CD8-positive, alpha-beta memory T cell (primary cell): ENCODE measurements around the gene ARHGAP26. TPM values are rescaled to one million over a fixed set of nuclear protein-coding genes. Genes with fewer than 3 reads are reported as not detected.
A peak's percentile ranks its signal among the peaks of the same experiment; 100 is the strongest.

Source experiments
- CTCF ChIA-PET: fragments of 350-600 bp; sonication (Branson Sonifier 250); formaldehyde crosslinking; loops from one replicate; lab custom pipeline; 2021; ENCODE audit warnings: antibody characterized with exemption; lab: Charles Lee
- POLR2A ChIA-PET: fragments of 350-600 bp; sonication (Branson Sonifier 250); formaldehyde crosslinking; loops from one replicate; lab custom pipeline; 2021; ENCODE audit warnings: antibody characterized with exemption; lab: Charles Lee
- DNase-seq, 5 donors: peaks; one replicate each; pipeline versions ENCODE4 v3.0.0 to v3.0.0-alpha.2; 2020 to 2022; ENCODE audit warnings: mixed read lengths in 1 of 5
- H3K27ac ChIP-seq: one replicate; pipeline ENCODE4 v1.7.0; 2013; ENCODE audit warnings: low read depth, mild to moderate bottlenecking, low read length, moderate library complexity
- H3K27me3 ChIP-seq: 2 replicates; pipeline ENCODE4 v1.7.0; 2013; ENCODE audit warnings: low read length, mild to moderate bottlenecking; ENCODE audit not compliant: insufficient read depth, poor library complexity, severe bottlenecking
- H3K36me3 ChIP-seq: 2 replicates; pipeline ENCODE4 v1.7.0; 2013; ENCODE audit warnings: mild to moderate bottlenecking, low read length, moderate library complexity; ENCODE audit not compliant: insufficient read depth
- H3K4me1 ChIP-seq: 2 replicates; pipeline ENCODE4 v1.7.0; 2013; ENCODE audit warnings: mild to moderate bottlenecking, low read length, moderate library complexity; ENCODE audit not compliant: insufficient read depth
- H3K4me3 ChIP-seq: 2 replicates; pipeline ENCODE4 v1.7.0; 2013; ENCODE audit warnings: mild to moderate bottlenecking, low read length
- H3K9me3 ChIP-seq: 2 replicates; pipeline ENCODE4 v1.7.0; 2013; ENCODE audit warnings: mild to moderate bottlenecking, low read length
- H3K27ac Mint-ChIP-seq, 8 donors: one replicate each; pipeline ENCODE4 v1.8.0; 2020 to 2021; ENCODE audit warnings: mixed read lengths in 8 of 8, mild to moderate bottlenecking in 6 of 8, inconsistent platforms in 3 of 8, moderate library complexity in 3 of 8
- H3K27me3 Mint-ChIP-seq, 2 donors: one replicate each; pipeline ENCODE4 v1.8.0; 2020 to 2021; ENCODE audit warnings: mixed read lengths in 2 of 2, mild to moderate bottlenecking in 1 of 2, moderate library complexity in 1 of 2
- H3K36me3 Mint-ChIP-seq, 3 donors: one replicate each; pipeline ENCODE4 v1.8.0; 2020 to 2021; ENCODE audit warnings: mixed read lengths in 3 of 3, inconsistent platforms in 1 of 3, mild to moderate bottlenecking in 1 of 3
- H3K4me1 Mint-ChIP-seq, 3 donors: one replicate each; pipeline ENCODE4 v1.8.0; 2020 to 2021; ENCODE audit warnings: mixed read lengths in 3 of 3, inconsistent platforms in 1 of 3, mild to moderate bottlenecking in 1 of 3
- H3K4me3 Mint-ChIP-seq, 7 donors: one replicate each; pipeline ENCODE4 v1.8.0; 2020 to 2021; ENCODE audit warnings: mixed read lengths in 7 of 7, mild to moderate bottlenecking in 6 of 7, moderate library complexity in 4 of 7, inconsistent platforms in 2 of 7
- H3K9me3 Mint-ChIP-seq, 5 donors: one replicate each; pipeline ENCODE4 v1.8.0; 2020 to 2022; ENCODE audit warnings: mixed read lengths in 5 of 5, mild to moderate bottlenecking in 3 of 5, moderate library complexity in 2 of 5, inconsistent platforms in 1 of 5
- polyA plus RNA-seq: library from polyadenylated mRNA; unstranded; fragments of 300-500 nt; fragmentation: Illumina TruSeq; gene quantifications from one replicate; pipeline ENCODE4 v1.2.3, GENCODE V29; 2021
- total RNA-seq, 2 experiments: library from RNA; stranded (reverse); gene quantifications; one replicate each; pipeline ENCODE4 v1.2.3, GENCODE V29; 2021

ARHGAP26 gene
- total and polyA plus RNA-seq, 3 experiments from 2014 or later, result 16.7 to 37.1 (median 19.7) TPM

DNA sequence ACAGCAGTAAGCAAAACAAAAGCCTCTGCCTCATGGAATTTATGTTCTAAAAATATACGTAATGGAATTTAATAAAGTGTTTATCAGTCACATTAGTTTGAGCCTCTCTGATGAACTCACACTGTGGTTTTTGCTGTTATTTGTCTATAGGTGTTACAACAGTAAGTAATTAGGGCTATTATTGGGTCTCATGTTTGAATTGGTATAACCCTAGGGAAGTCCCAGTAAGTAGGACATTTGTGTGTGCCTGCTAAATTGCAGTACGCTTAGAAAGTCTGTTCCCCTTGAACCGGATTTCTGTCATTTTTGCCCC is 435.7 kb downstream of the ARHGAP26 start:
- H3K9me3 ChIP-seq, result no peaks in the 10 kb centered on the region
- ChIA-PET POLR2A (interaction anchor here (0.5 kb wide), 1 partner anchor 100 kb away, joined by 4 read pairs; no protein-coding TSS in a partner anchor), CTCF (interaction anchor here (1.4 kb wide), 1 partner anchor 199 kb away, joined by 3 read pairs; no protein-coding TSS in a partner anchor)
- no peaks in the 10 kb centered on the region for H3K36me3 ChIP-seq
- H3K4me3 Mint-ChIP-seq, result peak overlapping the region in 5 of 7 donors; percentile 35 to 59 (median 44)
- H3K9me3 Mint-ChIP-seq, result peaks cover 0 to 2% (median 0%) of the 10 kb centered on the region in 5 donors
- no peak overlapping the region for H3K4me3 ChIP-seq
- H3K4me1 Mint-ChIP-seq, result peaks cover 24 to 30% (median 26%) of the 10 kb centered on the region in 3 donors
- no peak overlapping the region for H3K27ac ChIP-seq
- no peak for DNase-seq
- no peaks in the 10 kb centered on the region for H3K27me3 ChIP-seq
- peaks cover 15 to 30% (median 16%) of the 10 kb centered on the region in 3 donors for H3K36me3 Mint-ChIP-seq
- H3K27ac Mint-ChIP-seq, result peak overlapping the region in 7 of 8 donors; percentile 9 to 79 (median 53)
- peaks cover 0 to 3% of the 10 kb centered on the region in 2 donors for H3K27me3 Mint-ChIP-seq
- no peaks in the 10 kb centered on the region for H3K4me1 ChIP-seq

GRCh38 chr5:143206196-143207053 is 436.2 kb downstream of the ARHGAP26 start:
- POLR2A ChIA-PET, result interaction anchor here (0.5 kb wide), 1 partner anchor 100 kb away, joined by 4 read pairs; no protein-coding TSS in a partner anchor
- H3K27me3 Mint-ChIP-seq, result peaks cover 0 to 3% of the 10 kb centered on the region in 2 donors
- H3K36me3 Mint-ChIP-seq, result peaks cover 12 to 30% (median 15%) of the 10 kb centered on the region in 3 donors
- H3K27ac Mint-ChIP-seq, result peak overlapping the region; percentile 9 to 79 (median 50)
- Histone ChIP-seq H3K9me3 (no peaks in the 10 kb centered on the region), H3K4me3 (no peak overlapping the region), H3K27me3 (no peaks in the 10 kb centered on the region), H3K36me3 (no peaks in the 10 kb centered on the region), H3K4me1 (no peaks in the 10 kb centered on the region), H3K27ac (no peak overlapping the region)
- peaks cover 0 to 2% (median 0%) of the 10 kb centered on the region in 5 donors for H3K9me3 Mint-ChIP-seq
- CTCF ChIA-PET, result interaction anchor here (1.4 kb wide), 1 partner anchor 198 kb away, joined by 3 read pairs; no protein-coding TSS in a partner anchor
- peak overlapping the region in 6 of 7 donors; percentile 35 to 59 (median 46) for H3K4me3 Mint-ChIP-seq
- H3K4me1 Mint-ChIP-seq, result peaks cover 24 to 30% (median 26%) of the 10 kb centered on the region in 3 donors
- DNase-seq, result no peak

DNA sequence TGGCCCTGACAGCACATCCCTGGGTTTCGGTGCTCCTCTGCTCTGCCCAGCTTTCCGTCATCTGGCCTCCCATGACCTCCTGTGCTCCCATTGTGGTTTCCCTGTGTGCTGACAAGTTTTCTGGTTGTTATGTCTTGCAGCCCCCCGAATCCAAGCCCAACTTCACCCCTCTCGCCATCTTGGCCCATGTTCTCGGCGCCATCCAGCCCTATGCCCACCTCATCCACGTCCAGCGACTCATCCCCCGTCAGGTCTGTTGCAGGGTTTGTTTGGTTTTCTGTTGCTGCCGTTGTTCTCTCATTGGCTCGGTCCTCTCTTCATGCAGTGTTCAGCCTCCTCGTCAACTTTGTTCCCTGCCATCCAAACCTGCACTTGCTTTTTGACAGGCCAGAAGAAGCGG is 436.9 kb downstream of the ARHGAP26 start:
- peak overlapping the region in 2 of 7 donors; percentile 28 to 59 for H3K4me3 Mint-ChIP-seq
- no peak for DNase-seq
- no peaks in the 10 kb centered on the region for H3K9me3 ChIP-seq
- no peaks in the 10 kb centered on the region for H3K4me1 ChIP-seq
- H3K27me3 ChIP-seq, result no peaks in the 10 kb centered on the region
- no peak overlapping the region for H3K4me3 ChIP-seq
- ChIA-PET CTCF (no interaction called here), POLR2A (no interaction called here)
- no peak overlapping the region for H3K27ac ChIP-seq
- peaks cover 0 to 3% of the 10 kb centered on the region in 2 donors for H3K27me3 Mint-ChIP-seq
- peaks cover 6 to 30% (median 14%) of the 10 kb centered on the region in 3 donors for H3K36me3 Mint-ChIP-seq
- peaks cover 24 to 30% (median 26%) of the 10 kb centered on the region in 3 donors for H3K4me1 Mint-ChIP-seq
- H3K27ac Mint-ChIP-seq, result peak overlapping the region in 4 of 8 donors; percentile 19 to 79 (median 48)
- peaks cover 0 to 2% (median 0%) of the 10 kb centered on the region in 5 donors for H3K9me3 Mint-ChIP-seq
- no peaks in the 10 kb centered on the region for H3K36me3 ChIP-seq

DNA sequence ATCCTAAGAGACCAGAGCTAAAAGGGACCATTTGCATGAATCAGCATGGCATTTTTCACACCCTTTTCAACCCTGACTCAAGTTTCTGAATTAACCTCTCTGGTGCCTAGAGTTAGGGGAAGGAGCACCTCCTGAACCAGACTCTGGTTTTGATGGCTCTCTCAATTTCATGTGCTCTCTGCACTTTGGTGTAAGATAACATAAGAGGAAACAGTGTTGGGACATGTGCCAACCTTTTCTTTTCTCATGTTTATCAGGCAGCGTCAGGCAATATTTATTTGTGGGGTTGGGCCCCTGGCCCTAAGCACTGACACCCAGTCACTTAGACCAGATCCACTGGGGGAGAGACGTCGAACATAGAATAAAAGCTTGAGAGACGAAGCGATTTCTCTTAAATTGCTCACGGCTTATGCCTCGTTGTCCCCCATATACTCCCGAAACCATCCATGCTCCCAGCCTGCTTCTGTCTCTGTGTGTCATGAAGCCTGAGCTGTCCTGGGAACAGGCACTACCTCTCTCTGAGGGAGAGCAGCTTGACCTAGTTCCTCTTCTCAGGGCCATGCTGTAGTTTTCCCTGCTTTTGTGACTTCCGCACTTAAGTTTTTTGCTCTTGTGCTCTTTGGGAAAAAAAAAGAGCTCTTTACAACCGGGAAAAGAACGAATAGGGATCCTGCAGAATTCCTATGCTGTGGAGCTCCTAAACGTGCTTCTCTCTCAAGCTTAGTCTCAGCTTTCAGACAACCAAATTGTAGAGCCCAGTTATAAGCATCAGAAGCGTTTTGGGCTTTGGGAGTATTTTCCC is 437.6 kb downstream of the ARHGAP26 start:
- ChIA-PET POLR2A (no interaction called here), CTCF (no interaction called here)
- H3K4me3 ChIP-seq, result no peak overlapping the region
- no peaks in the 10 kb centered on the region for H3K9me3 ChIP-seq
- Mint-ChIP-seq H3K9me3 (peaks cover 0 to 2% (median 0%) of the 10 kb centered on the region in 5 donors), H3K4me1 (peaks cover 24 to 32% (median 26%) of the 10 kb centered on the region in 3 donors), H3K4me3 (peak overlapping the region in 2 of 7 donors; percentile 28 to 59), H3K27me3 (peaks cover 0 to 3% of the 10 kb centered on the region in 2 donors), H3K27ac (peak overlapping the region in 3 of 8 donors; percentile 17 to 53 (median 20)), H3K36me3 (peaks cover 0 to 28% (median 13%) of the 10 kb centered on the region in 3 donors)
- no peaks in the 10 kb centered on the region for H3K36me3 ChIP-seq
- peak overlapping the region; percentile 62 for H3K27ac ChIP-seq
- H3K27me3 ChIP-seq, result no peaks in the 10 kb centered on the region
- no peaks in the 10 kb centered on the region for H3K4me1 ChIP-seq
- no peak for DNase-seq

- no peaks in the 10 kb centered on the region for H3K27me3 ChIP-seq
- peak overlapping the region; percentile 62 for H3K27ac ChIP-seq
- Mint-ChIP-seq H3K4me3 (no peak overlapping the region), H3K27me3 (peaks cover 0 to 3% of the 10 kb centered on the region in 2 donors), H3K36me3 (peaks cover 0 to 30% (median 11%) of the 10 kb centered on the region in 3 donors), H3K27ac (peak overlapping the region in 1 of 8 donors; percentile 49), H3K9me3 (no peaks in the 10 kb centered on the region), H3K4me1 (peaks cover 27 to 36% (median 28%) of the 10 kb centered on the region in 3 donors)
- no peaks in the 10 kb centered on the region for H3K4me1 ChIP-seq
- no peaks in the 10 kb centered on the region for H3K9me3 ChIP-seq
- POLR2A ChIA-PET, result no interaction called here
- CTCF ChIA-PET, result no interaction called here
- H3K4me3 ChIP-seq, result no peak overlapping the region
- no peak for DNase-seq
- no peaks in the 10 kb centered on the region for H3K36me3 ChIP-seq
Observed at GRCh38 chr5:143208365-143208641, 438.1 kb downstream of the ARHGAP26 start.

GRCh38 chr5:143208781-143209510 is 438.8 kb downstream of the ARHGAP26 start:
- no peaks in the 10 kb centered on the region for H3K27me3 ChIP-seq
- H3K27ac Mint-ChIP-seq, result peak overlapping the region in 4 of 8 donors; percentile 22 to 52 (median 44)
- CTCF ChIA-PET, result interaction anchor here (0.6 to 1.0 kb wide), 2 partner anchors 9 to 11 kb away, joined by 3 read pairs; no protein-coding TSS in a partner anchor
- H3K9me3 ChIP-seq, result no peaks in the 10 kb centered on the region
- no peak overlapping the region for H3K4me3 ChIP-seq
- H3K36me3 ChIP-seq, result no peaks in the 10 kb centered on the region
- no peaks in the 10 kb centered on the region for H3K9me3 Mint-ChIP-seq
- peaks cover 0 to 36% (median 11%) of the 10 kb centered on the region in 3 donors for H3K36me3 Mint-ChIP-seq
- peaks cover 0 to 3% of the 10 kb centered on the region in 2 donors for H3K27me3 Mint-ChIP-seq
- H3K4me3 Mint-ChIP-seq, result no peak overlapping the region
- no peak for DNase-seq
- H3K4me1 ChIP-seq, result no peaks in the 10 kb centered on the region
- H3K4me1 Mint-ChIP-seq, result peaks cover 33 to 42% (median 34%) of the 10 kb centered on the region in 3 donors
- peak overlapping the region; percentile 62 for H3K27ac ChIP-seq
- POLR2A ChIA-PET, result no interaction called here

GRCh38 chr5:143209881-143210395 is 439.8 kb downstream of the ARHGAP26 start:
- Histone ChIP-seq H3K27me3 (no peaks in the 10 kb centered on the region), H3K4me1 (no peaks in the 10 kb centered on the region), H3K27ac (no peak overlapping the region), H3K4me3 (no peak overlapping the region), H3K36me3 (no peaks in the 10 kb centered on the region), H3K9me3 (no peaks in the 10 kb centered on the region)
- POLR2A ChIA-PET, result no interaction called here
- Mint-ChIP-seq H3K4me1 (peaks cover 33 to 43% (median 33%) of the 10 kb centered on the region in 3 donors), H3K4me3 (no peak overlapping the region), H3K27me3 (peaks cover 0 to 3% of the 10 kb centered on the region in 2 donors), H3K9me3 (no peaks in the 10 kb centered on the region), H3K36me3 (peaks cover 0 to 44% (median 11%) of the 10 kb centered on the region in 3 donors), H3K27ac (no peak overlapping the region)
- DNase-seq, result no peak
- CTCF ChIA-PET, result interaction anchor here (1.0 kb wide), 1 partner anchor 8 kb away, joined by 3 read pairs; no protein-coding TSS in a partner anchor
